ENCODE measurements around the gene TWF2. TPM values are rescaled to one million over a fixed set of nuclear protein-coding genes. Genes with fewer than 3 reads are reported as not detected.

TWF2 gene
- total RNA-seq, 2 donors from 2014 or later = 40.7 to 41.9 TPM

GRCh38 chr3:52218937-52219650, 19.9 kb downstream of the TWF2 start:
- WGBS, 2 experiments (ENCODE audit: insufficient coverage in 1 of 2, insufficient read length in 1 of 2) = 70 to 80% methylated on average over 1 to 6 of the region's 6 CpGs
- peak; percentile 41 for DNase-seq
- H3K27me3 ChIP-seq (ENCODE audit: control insufficient read depth, insufficient read depth, low read length, poor library complexity, severe bottlenecking) = no peaks in the 10 kb centered on the region

GRCh38 chr3:52218454-52218853, 20.5 kb downstream of the TWF2 start:
- peaks cover 10% of the 10 kb centered on the region for H3K4me1 Mint-ChIP-seq
- peaks cover 22% of the 10 kb centered on the region for H3K36me3 Mint-ChIP-seq (ENCODE audit: low read depth)

More at GRCh38 chr3:52218937-52219650, 19.9 kb downstream of the TWF2 start:
- TF ChIP-seq CTCF (conservative IDR thresholded peaks at IDR 0.05) = peak; percentile 18
- no peak overlapping the region for H3K4me3 Mint-ChIP-seq
- H3K36me3 ChIP-seq (ENCODE audit: control insufficient read depth, insufficient read depth, low read length) = peaks cover 14% of the 10 kb centered on the region
- no peak overlapping the region for H3K4me3 ChIP-seq (ENCODE audit: low read length)
- H3K36me3 Mint-ChIP-seq (ENCODE audit: low read depth) = peaks cover 17% of the 10 kb centered on the region
- no peak overlapping the region for H3K27ac ChIP-seq (ENCODE audit: low read depth, low read length)
- H3K4me1 Mint-ChIP-seq = peaks cover 10% of the 10 kb centered on the region
- peak overlapping the region; percentile 55 for H3K27ac Mint-ChIP-seq
- H3K9me3 ChIP-seq (ENCODE audit: control insufficient read depth, low read length) = no peaks in the 10 kb centered on the region
- no peak overlapping the region for H3K9ac ChIP-seq (ENCODE audit: extremely low read depth, low read length, poor library complexity, severe bottlenecking)
- no peaks in the 10 kb centered on the region for H3K27me3 Mint-ChIP-seq (ENCODE audit: insufficient read depth)
- H3K9me3 Mint-ChIP-seq = no peaks in the 10 kb centered on the region
- peaks cover 8% of the 10 kb centered on the region for H3K4me1 ChIP-seq (ENCODE audit: control insufficient read depth, insufficient read depth, low read length)

GRCh38 chr3:52218026-52218425, 20.9 kb downstream of the TWF2 start:
- H3K4me3 Mint-ChIP-seq = no peak overlapping the region
- no peak overlapping the region for H3K9ac ChIP-seq (ENCODE audit: extremely low read depth, low read length, poor library complexity, severe bottlenecking)
- peaks cover 8% of the 10 kb centered on the region for H3K4me1 ChIP-seq (ENCODE audit: control insufficient read depth, insufficient read depth, low read length)
- peaks cover 25% of the 10 kb centered on the region for H3K36me3 Mint-ChIP-seq (ENCODE audit: low read depth)
- 90 to 92% methylated on average over 3 of the region's 3 CpGs for WGBS, 2 experiments (ENCODE audit: insufficient coverage in 1 of 2, insufficient read length in 1 of 2)
- H3K9me3 Mint-ChIP-seq = no peaks in the 10 kb centered on the region
- H3K27ac Mint-ChIP-seq = no peak overlapping the region
- H3K4me3 ChIP-seq (ENCODE audit: low read length) = no peak overlapping the region
- TF ChIP-seq CTCF (conservative IDR thresholded peaks at IDR 0.05) = no peak
- peaks cover 10% of the 10 kb centered on the region for H3K4me1 Mint-ChIP-seq
- no peaks in the 10 kb centered on the region for H3K9me3 ChIP-seq (ENCODE audit: control insufficient read depth, low read length)
- no peaks in the 10 kb centered on the region for H3K27me3 Mint-ChIP-seq (ENCODE audit: insufficient read depth)
- H3K27me3 ChIP-seq (ENCODE audit: control insufficient read depth, insufficient read depth, low read length, poor library complexity, severe bottlenecking) = no peaks in the 10 kb centered on the region
- H3K27ac ChIP-seq (ENCODE audit: low read depth, low read length) = no peak overlapping the region
- peaks cover 24% of the 10 kb centered on the region for H3K36me3 ChIP-seq (ENCODE audit: control insufficient read depth, insufficient read depth, low read length)
- DNase-seq = no peak

More at GRCh38 chr3:52218454-52218853, 20.5 kb downstream of the TWF2 start:
- Mint-ChIP-seq H3K4me3 (no peak overlapping the region), H3K9me3 (no peaks in the 10 kb centered on the region), H3K27me3 (ENCODE audit: insufficient read depth) (no peaks in the 10 kb centered on the region), H3K27ac (peak overlapping the region; percentile 55)
- Histone ChIP-seq H3K4me1 (ENCODE audit: control insufficient read depth, insufficient read depth, low read length) (peaks cover 8% of the 10 kb centered on the region), H3K9me3 (ENCODE audit: control insufficient read depth, low read length) (no peaks in the 10 kb centered on the region), H3K27me3 (ENCODE audit: control insufficient read depth, insufficient read depth, low read length, poor library complexity, severe bottlenecking) (no peaks in the 10 kb centered on the region), H3K9ac (ENCODE audit: extremely low read depth, low read length, poor library complexity, severe bottlenecking) (no peak overlapping the region), H3K27ac (ENCODE audit: low read depth, low read length) (no peak overlapping the region), H3K4me3 (ENCODE audit: low read length) (no peak overlapping the region), H3K36me3 (ENCODE audit: control insufficient read depth, insufficient read depth, low read length) (peaks cover 20% of the 10 kb centered on the region)
- TF ChIP-seq CTCF (conservative IDR thresholded peaks at IDR 0.05) = no peak
- DNase-seq = no peak
- WGBS, 2 experiments (ENCODE audit: insufficient coverage in 1 of 2, insufficient read length in 1 of 2) = 93 to 94% methylated on average over 9 to 12 of the region's 12 CpGs
